HuH-7 (cell line): ENCODE measurements around the gene GJA4.
"Not testable (repeated sequence)": the region's sequence is repeated elsewhere in the genome, so short reads cannot be mapped to it uniquely, and the experiment has no call there.

Source experiments
- DNase-seq: peaks from one replicate; pipeline ENCODE4 v3.0.0; 2011; ENCODE audit warnings: low spot score

The GJA4 gene

GRCh38 chr1:34770891-34771504 lies 21.8 kb upstream of the GJA4 start:
- DNase-seq, result no peak

GRCh38 chr1:34771573-34772371 lies 21.0 kb upstream of the GJA4 start:
- DNase-seq, result no peak

GRCh38 chr1:34773114-34773513 lies 19.7 kb upstream of the GJA4 start:
- not testable (repeated sequence) for DNase-seq

GRCh38 chr1:34774957-34775356 lies 17.8 kb upstream of the GJA4 start:
- no peak for DNase-seq

- no peak for DNase-seq
Measured at GRCh38 chr1:34776911-34777310, 15.9 kb upstream of the GJA4 start.

GRCh38 chr1:34777519-34778321 lies 15.1 kb upstream of the GJA4 start:
- DNase-seq, result no peak

GRCh38 chr1:34778381-34778780 lies 14.4 kb upstream of the GJA4 start:
- no peak for DNase-seq

- DNase-seq, result no peak
Measured at GRCh38 chr1:34779005-34779404, 13.8 kb upstream of the GJA4 start.

- no peak for DNase-seq
Measured at GRCh38 chr1:34779526-34779925, 13.3 kb upstream of the GJA4 start.

- DNase-seq, result no peak
Measured at GRCh38 chr1:34779962-34780361, 12.8 kb upstream of the GJA4 start.

- no peak for DNase-seq
Measured at GRCh38 chr1:34780528-34780927, 12.3 kb upstream of the GJA4 start.

GRCh38 chr1:34781071-34781843 lies 11.5 kb upstream of the GJA4 start, which contains the start of gene GJB3:
GJB3 (plus strand) TSS chr1:34781214; CDS start chr1:34784763, 3,549 bp downstream.
- DNase-seq, result no peak

GRCh38 chr1:34781844-34782391 lies 10.9 kb upstream of the GJA4 start:
- no peak for DNase-seq

GRCh38 chr1:34784751-34785221 lies 8.0 kb upstream of the GJA4 start:
- DNase-seq, result no peak

GRCh38 chr1:34785231-34785874 lies 7.4 kb upstream of the GJA4 start:
- DNase-seq, result no peak

GRCh38 chr1:34785875-34786470 lies 6.8 kb upstream of the GJA4 start:
- no peak for DNase-seq

- peak; percentile 87 for DNase-seq
Measured at GRCh38 chr1:34786521-34787325, 6.1 kb upstream of the GJA4 start.

GRCh38 chr1:34787461-34788420 lies 5.1 kb upstream of the GJA4 start:
- peak; percentile 56 for DNase-seq

- no peak for DNase-seq
Measured at GRCh38 chr1:34790985-34791384, 1.8 kb upstream of the GJA4 start.
